BE2C (cell line): ENCODE measurements around the gene CACNG8.

Experiments used
- DNase-seq: peaks from one replicate; pipeline ENCODE4 v3.0.0-alpha.2; 2020
- H3K27me3 ChIP-seq: fragments of 250-450 bp; sonication (Bioruptor Pico); 2 replicates; pipeline ENCODE4 v1.5.1; 2020; ENCODE audit warnings: mild to moderate bottlenecking
- H3K36me3 ChIP-seq: fragments of 250-450 bp; sonication (Bioruptor Pico); 2 replicates; pipeline ENCODE4 v1.5.1; 2020; ENCODE audit warnings: mild to moderate bottlenecking
- H3K4me1 ChIP-seq: fragments of 250-450 bp; sonication (Bioruptor Pico); 2 replicates; pipeline ENCODE4 v1.5.1; 2020
- H3K4me3 ChIP-seq: 2 replicates; pipeline ENCODE4 v1.5.1; 2011; ENCODE audit warnings: low read depth, low read length
- H3K9me3 ChIP-seq: fragments of 250-450 bp; sonication (Bioruptor Pico); 2 replicates; pipeline ENCODE4 v1.5.1; 2020
- CTCF ChIP-seq: IDR thresholded peaks from 2 replicates; pipeline ENCODE4 v1.5.1; 2012; ENCODE audit warnings: mild to moderate bottlenecking, low read depth, low read length

CACNG8 gene

GRCh38 chr19:53965091-53965490, 2.4 kb downstream of the CACNG8 start:
- H3K36me3 ChIP-seq, result no peaks in the 10 kb centered on the region
- no peaks in the 10 kb centered on the region for H3K4me1 ChIP-seq
- no peak for TF ChIP-seq CTCF
- H3K9me3 ChIP-seq, result no peaks in the 10 kb centered on the region
- H3K4me3 ChIP-seq, result no peak overlapping the region
- no peak for DNase-seq
- H3K27me3 ChIP-seq, result peaks cover 33% of the 10 kb centered on the region

GRCh38 chr19:53966931-53967330, 4.2 kb downstream of the CACNG8 start:
- H3K36me3 ChIP-seq, result no peaks in the 10 kb centered on the region
- H3K9me3 ChIP-seq, result no peaks in the 10 kb centered on the region
- H3K4me3 ChIP-seq, result no peak overlapping the region

GRCh38 chr19:53969366-53969765, 6.6 kb downstream of the CACNG8 start:
- no peak for DNase-seq
- Histone ChIP-seq H3K4me1 (no peaks in the 10 kb centered on the region), H3K9me3 (no peaks in the 10 kb centered on the region), H3K4me3 (no peak overlapping the region), H3K27me3 (peaks cover 5% of the 10 kb centered on the region), H3K36me3 (no peaks in the 10 kb centered on the region)
- TF ChIP-seq CTCF, result no peak

More at GRCh38 chr19:53966931-53967330, 4.2 kb downstream of the CACNG8 start:
- peaks cover 20% of the 10 kb centered on the region for H3K27me3 ChIP-seq
- no peak for TF ChIP-seq CTCF
- H3K4me1 ChIP-seq, result no peaks in the 10 kb centered on the region
- no peak for DNase-seq

- Histone ChIP-seq H3K9me3 (no peaks in the 10 kb centered on the region), H3K27me3 (no peaks in the 10 kb centered on the region), H3K4me3 (no peak overlapping the region), H3K36me3 (no peaks in the 10 kb centered on the region), H3K4me1 (no peaks in the 10 kb centered on the region)
- no peak for DNase-seq
- TF ChIP-seq CTCF, result no peak
These were observed 8.9 kb downstream of the CACNG8 start for GRCh38 chr19:53971673-53972072.

GRCh38 chr19:53977429-53977990, 14.8 kb downstream of the CACNG8 start:
- Histone ChIP-seq H3K27me3 (peaks cover 3% of the 10 kb centered on the region; the same call in 1 of the 2 replicates), H3K4me1 (no peaks in the 10 kb centered on the region), H3K36me3 (no peaks in the 10 kb centered on the region), H3K9me3 (peaks cover 3% of the 10 kb centered on the region; the same call in 1 of the 2 replicates), H3K4me3 (no peak overlapping the region)
- DNase-seq, result peak; percentile 78
- no peak for TF ChIP-seq CTCF

- Histone ChIP-seq H3K9me3 (peaks cover 3% of the 10 kb centered on the region; the same call in 1 of the 2 replicates), H3K27me3 (peaks cover 3% of the 10 kb centered on the region; the same call in 1 of the 2 replicates), H3K4me3 (no peak overlapping the region), H3K36me3 (no peaks in the 10 kb centered on the region), H3K4me1 (no peaks in the 10 kb centered on the region)
- DNase-seq, result no peak
- no peak for TF ChIP-seq CTCF
These were observed 15.4 kb downstream of the CACNG8 start for GRCh38 chr19:53977991-53978731.
